ENCODE measurements around the gene THOC3.
"Not testable (repeated sequence)": the region's sequence is repeated elsewhere in the genome, so short reads cannot be mapped to it uniquely, and the experiment has no call there.

THOC3 gene

DNA sequence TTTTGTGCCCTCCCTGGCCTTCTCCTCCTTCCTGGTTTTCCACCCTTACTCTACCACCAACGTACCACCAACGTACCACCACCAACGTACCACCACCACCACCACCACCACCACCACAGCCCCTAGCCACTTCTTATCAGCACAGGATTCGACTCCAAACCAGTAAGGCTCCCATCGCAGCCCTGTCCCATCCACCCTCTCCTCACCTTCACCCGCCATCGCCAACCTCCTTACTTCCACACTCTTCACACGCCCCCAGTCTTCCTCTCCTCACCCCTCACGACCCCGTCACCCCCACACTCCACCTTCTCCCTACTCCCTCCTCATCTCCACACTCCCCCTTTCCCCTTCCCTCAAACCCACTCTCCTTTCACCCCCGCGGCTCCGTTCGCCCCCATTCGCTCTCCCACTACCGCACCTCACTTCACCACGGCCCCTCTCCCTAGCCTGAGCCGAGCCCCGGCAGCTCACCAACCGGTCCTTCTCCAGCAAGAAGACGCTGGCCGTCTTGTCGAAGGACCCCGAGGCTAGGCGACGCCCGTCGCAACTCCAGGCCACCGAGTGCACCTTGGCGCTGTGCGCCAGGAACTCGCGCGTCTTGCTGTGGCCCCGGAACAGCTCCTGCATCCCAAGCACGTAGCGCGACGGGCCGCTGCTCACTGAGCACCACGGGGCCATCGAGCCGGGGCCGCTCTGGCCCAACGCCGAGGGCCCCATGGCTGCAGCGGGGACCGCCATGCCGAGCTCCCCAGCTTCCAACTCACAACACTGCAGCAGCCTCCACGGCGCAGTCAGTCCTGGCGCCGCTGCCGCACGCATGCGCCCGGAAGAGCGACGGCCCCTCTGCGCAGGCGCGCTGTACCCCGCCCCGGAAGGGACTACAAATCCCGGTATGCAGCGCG is at the start of gene THOC3:
Gene THOC3, minus strand, starts transcription at position 845 of the 902 bp plus-strand sequence. Its CDS starts 107 bp downstream, at position 738.
- not testable (repeated sequence) for H3K9me3 ChIP-seq (ENCODE audit: insufficient read depth, low read length); H3K36me3 ChIP-seq (ENCODE audit: insufficient read depth, insufficient read length, low read length); H3K27me3 ChIP-seq (ENCODE audit: insufficient read depth, insufficient read length); H3K4me1 ChIP-seq (ENCODE audit: insufficient read depth, insufficient read length)
- Histone ChIP-seq H3K4me3 (ENCODE audit: insufficient read length, low read depth) (peak within 1 kb of the TSS; percentile 62), H3K9ac (ENCODE audit: insufficient read length, low read depth) (peak within 1 kb of the TSS; percentile 72)
- DNase-seq (ENCODE audit: low read depth, low spot score) = peak; percentile 46

- not testable (repeated sequence) for H3K4me3 ChIP-seq (ENCODE audit: insufficient read length, low read depth); H3K9me3 ChIP-seq (ENCODE audit: insufficient read depth, low read length); H3K9ac ChIP-seq (ENCODE audit: insufficient read length, low read depth); H3K36me3 ChIP-seq (ENCODE audit: insufficient read depth, insufficient read length, low read length); H3K4me1 ChIP-seq (ENCODE audit: insufficient read depth, insufficient read length); H3K27me3 ChIP-seq (ENCODE audit: insufficient read depth, insufficient read length); DNase-seq (ENCODE audit: low read depth, low spot score)
These were observed 49.2 kb upstream of the THOC3 start for GRCh38 chr5:176017324-176017723.

DNA sequence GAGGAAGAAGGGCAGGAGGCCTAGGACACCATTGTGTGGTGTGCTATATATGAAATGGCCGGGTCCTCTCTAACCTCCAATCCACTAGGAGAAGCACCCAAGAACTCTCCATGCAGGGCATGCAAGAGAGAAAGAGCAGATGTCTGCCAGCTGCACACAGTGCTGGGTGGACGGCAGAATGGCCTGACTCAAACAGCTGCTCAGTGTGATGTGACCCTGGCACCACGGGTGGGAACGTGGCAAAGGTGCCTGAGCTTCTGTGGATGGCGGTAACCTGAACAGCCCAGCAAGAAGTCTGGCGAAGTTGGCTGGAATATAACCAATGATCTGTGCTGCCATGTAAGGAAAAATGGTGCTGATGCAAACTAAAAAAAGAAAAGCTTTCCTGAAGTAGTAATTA is 46.2 kb upstream of the THOC3 start:
- not testable (repeated sequence) for H3K9ac ChIP-seq (ENCODE audit: insufficient read length, low read depth); H3K4me3 ChIP-seq (ENCODE audit: insufficient read length, low read depth); H3K27me3 ChIP-seq (ENCODE audit: insufficient read depth, insufficient read length); H3K9me3 ChIP-seq (ENCODE audit: insufficient read depth, low read length); DNase-seq (ENCODE audit: low read depth, low spot score); H3K4me1 ChIP-seq (ENCODE audit: insufficient read depth, insufficient read length); H3K36me3 ChIP-seq (ENCODE audit: insufficient read depth, insufficient read length, low read length)

GRCh38 chr5:176011088-176011487 is 43.0 kb upstream of the THOC3 start:
- H3K4me3 ChIP-seq (ENCODE audit: insufficient read length, low read depth); H3K4me1 ChIP-seq (ENCODE audit: insufficient read depth, insufficient read length); DNase-seq (ENCODE audit: low read depth, low spot score); H3K9ac ChIP-seq (ENCODE audit: insufficient read length, low read depth); H3K27me3 ChIP-seq (ENCODE audit: insufficient read depth, insufficient read length); H3K9me3 ChIP-seq (ENCODE audit: insufficient read depth, low read length); H3K36me3 ChIP-seq (ENCODE audit: insufficient read depth, insufficient read length, low read length): not testable (repeated sequence)

- H3K27me3 ChIP-seq (ENCODE audit: insufficient read depth, insufficient read length); H3K4me3 ChIP-seq (ENCODE audit: insufficient read length, low read depth); H3K4me1 ChIP-seq (ENCODE audit: insufficient read depth, insufficient read length): not testable (repeated sequence)
These were observed 42.1 kb upstream of the THOC3 start for GRCh38 chr5:176010202-176010601.

GRCh38 chr5:176007220-176007619 is 39.1 kb upstream of the THOC3 start:
- not testable (repeated sequence) for H3K4me1 ChIP-seq (ENCODE audit: insufficient read depth, insufficient read length); H3K36me3 ChIP-seq (ENCODE audit: insufficient read depth, insufficient read length, low read length); H3K4me3 ChIP-seq (ENCODE audit: insufficient read length, low read depth); H3K9me3 ChIP-seq (ENCODE audit: insufficient read depth, low read length); H3K9ac ChIP-seq (ENCODE audit: insufficient read length, low read depth); H3K27me3 ChIP-seq (ENCODE audit: insufficient read depth, insufficient read length); DNase-seq (ENCODE audit: low read depth, low spot score)

More at GRCh38 chr5:176010202-176010601, 42.1 kb upstream of the THOC3 start:
- H3K36me3 ChIP-seq (ENCODE audit: insufficient read depth, insufficient read length, low read length); H3K9ac ChIP-seq (ENCODE audit: insufficient read length, low read depth); DNase-seq (ENCODE audit: low read depth, low spot score); H3K9me3 ChIP-seq (ENCODE audit: insufficient read depth, low read length): not testable (repeated sequence)

DNA sequence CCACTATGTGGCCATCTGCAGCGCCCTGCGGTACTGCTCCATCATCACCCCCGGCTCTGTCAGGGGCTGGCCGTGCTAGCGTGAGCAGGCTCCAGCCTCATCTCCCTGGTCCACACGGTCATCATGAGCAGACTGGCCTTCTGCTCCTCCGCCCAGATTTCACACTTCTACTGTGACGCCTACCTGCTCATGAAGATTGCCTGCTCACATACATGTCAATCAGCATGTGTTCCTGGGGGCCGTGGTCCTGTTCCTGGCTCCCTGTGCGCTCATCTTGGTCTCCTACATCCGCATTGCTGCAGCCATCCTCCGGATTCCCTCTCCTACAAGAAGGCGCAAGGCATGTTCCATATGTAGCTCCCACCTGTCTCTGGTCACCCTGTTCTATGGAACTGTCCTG is 38.7 kb upstream of the THOC3 start:
- not testable (repeated sequence) for H3K4me1 ChIP-seq (ENCODE audit: insufficient read depth, insufficient read length); H3K36me3 ChIP-seq (ENCODE audit: insufficient read depth, insufficient read length, low read length); DNase-seq (ENCODE audit: low read depth, low spot score); H3K27me3 ChIP-seq (ENCODE audit: insufficient read depth, insufficient read length); H3K9ac ChIP-seq (ENCODE audit: insufficient read length, low read depth); H3K9me3 ChIP-seq (ENCODE audit: insufficient read depth, low read length); H3K4me3 ChIP-seq (ENCODE audit: insufficient read length, low read depth)

DNA sequence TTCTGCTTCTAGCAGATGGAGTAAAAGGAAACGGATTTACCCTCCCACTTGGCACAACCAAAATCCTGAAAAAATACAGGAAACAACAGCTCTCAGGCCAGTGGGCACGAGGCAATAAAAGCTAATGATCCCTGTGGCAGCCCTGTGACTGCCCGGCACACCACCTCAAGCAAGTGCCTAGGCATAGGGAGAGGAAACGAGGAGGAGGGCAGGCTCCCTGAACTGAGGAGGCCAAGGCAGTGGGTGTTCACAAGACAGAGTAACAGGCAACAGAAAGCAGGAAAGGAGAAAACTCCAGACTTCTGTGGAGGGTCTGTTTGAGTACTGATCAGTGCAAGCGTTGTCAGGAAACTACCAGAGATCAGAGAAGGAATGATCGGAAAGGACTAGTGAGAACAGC is 29.9 kb upstream of the THOC3 start:
- not testable (repeated sequence) for H3K4me1 ChIP-seq (ENCODE audit: insufficient read depth, insufficient read length); DNase-seq (ENCODE audit: low read depth, low spot score); H3K9ac ChIP-seq (ENCODE audit: insufficient read length, low read depth)

GRCh38 chr5:175997495-175997894 is 29.4 kb upstream of the THOC3 start:
- H3K4me3 ChIP-seq (ENCODE audit: insufficient read length, low read depth); H3K27me3 ChIP-seq (ENCODE audit: insufficient read depth, insufficient read length); DNase-seq (ENCODE audit: low read depth, low spot score); H3K4me1 ChIP-seq (ENCODE audit: insufficient read depth, insufficient read length); H3K9me3 ChIP-seq (ENCODE audit: insufficient read depth, low read length); H3K9ac ChIP-seq (ENCODE audit: insufficient read length, low read depth); H3K36me3 ChIP-seq (ENCODE audit: insufficient read depth, insufficient read length, low read length): not testable (repeated sequence)

More for the DNA sequence above, 29.9 kb upstream of the THOC3 start:
- H3K27me3 ChIP-seq (ENCODE audit: insufficient read depth, insufficient read length); H3K4me3 ChIP-seq (ENCODE audit: insufficient read length, low read depth); H3K36me3 ChIP-seq (ENCODE audit: insufficient read depth, insufficient read length, low read length); H3K9me3 ChIP-seq (ENCODE audit: insufficient read depth, low read length): not testable (repeated sequence)

DNA sequence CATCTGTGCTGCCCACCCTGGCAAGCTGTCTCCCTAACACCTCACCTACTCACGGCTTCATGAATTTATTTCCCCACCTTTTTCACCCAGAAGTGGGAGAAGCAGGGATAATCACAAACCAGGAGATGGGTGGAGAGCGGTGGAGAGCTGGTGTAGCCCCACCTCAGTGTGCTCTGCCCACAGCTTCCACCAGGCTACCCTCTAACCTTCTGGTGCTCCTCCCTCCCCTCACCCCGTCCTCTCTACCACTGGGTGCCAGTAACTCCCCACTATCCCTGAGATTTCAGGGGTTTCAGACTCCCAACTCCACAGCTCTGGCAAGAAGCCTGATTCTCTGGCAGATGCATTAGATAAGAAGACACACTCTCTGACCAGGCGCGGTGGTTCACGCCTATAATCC is 28.7 kb upstream of the THOC3 start:
- not testable (repeated sequence) for H3K4me1 ChIP-seq (ENCODE audit: insufficient read depth, insufficient read length); H3K4me3 ChIP-seq (ENCODE audit: insufficient read length, low read depth); H3K9ac ChIP-seq (ENCODE audit: insufficient read length, low read depth); H3K36me3 ChIP-seq (ENCODE audit: insufficient read depth, insufficient read length, low read length); DNase-seq (ENCODE audit: low read depth, low spot score); H3K27me3 ChIP-seq (ENCODE audit: insufficient read depth, insufficient read length); H3K9me3 ChIP-seq (ENCODE audit: insufficient read depth, low read length)

DNA sequence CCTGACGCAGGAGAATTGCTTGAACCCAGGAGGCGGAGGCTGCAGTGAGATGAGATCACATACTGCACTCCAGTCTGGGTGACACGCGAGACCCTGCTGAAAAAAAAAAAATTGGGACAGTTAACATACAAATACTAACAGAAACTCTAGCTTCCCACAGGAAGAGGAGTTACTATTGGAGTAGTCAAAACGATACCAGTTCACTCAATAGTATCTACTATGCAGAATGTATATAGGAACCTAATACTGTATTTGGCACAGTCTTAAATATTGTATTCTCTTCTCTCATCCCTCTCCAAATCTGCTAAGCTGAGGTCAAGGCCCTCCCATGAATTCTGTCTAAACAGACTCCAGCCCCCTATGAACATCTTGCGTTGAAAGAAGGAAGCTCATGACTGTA is 27.4 kb upstream of the THOC3 start:
- not testable (repeated sequence) for H3K9me3 ChIP-seq (ENCODE audit: insufficient read depth, low read length); H3K9ac ChIP-seq (ENCODE audit: insufficient read length, low read depth); H3K27me3 ChIP-seq (ENCODE audit: insufficient read depth, insufficient read length); H3K4me1 ChIP-seq (ENCODE audit: insufficient read depth, insufficient read length); DNase-seq (ENCODE audit: low read depth, low spot score); H3K36me3 ChIP-seq (ENCODE audit: insufficient read depth, insufficient read length, low read length); H3K4me3 ChIP-seq (ENCODE audit: insufficient read length, low read depth)

GRCh38 chr5:175979371-175979995 is 11.4 kb upstream of the THOC3 start:
- H3K9me3 ChIP-seq (ENCODE audit: insufficient read depth, low read length); DNase-seq (ENCODE audit: low read depth, low spot score); H3K4me1 ChIP-seq (ENCODE audit: insufficient read depth, insufficient read length); H3K27me3 ChIP-seq (ENCODE audit: insufficient read depth, insufficient read length); H3K4me3 ChIP-seq (ENCODE audit: insufficient read length, low read depth); H3K36me3 ChIP-seq (ENCODE audit: insufficient read depth, insufficient read length, low read length); H3K9ac ChIP-seq (ENCODE audit: insufficient read length, low read depth): not testable (repeated sequence)
